ENCODE data around the gene SPATA3. TPM values are rescaled to one million over a fixed set of nuclear protein-coding genes. Genes with fewer than 3 reads are reported as not detected.
A peak's percentile ranks its signal among the peaks of the same experiment; 100 is the strongest.

Gene SPATA3
- total and polyA plus RNA-seq, 2 of the 13 experiments (the other 11 are each of a cell fraction or from before 2014, with no cell fraction given): not detected

DNA sequence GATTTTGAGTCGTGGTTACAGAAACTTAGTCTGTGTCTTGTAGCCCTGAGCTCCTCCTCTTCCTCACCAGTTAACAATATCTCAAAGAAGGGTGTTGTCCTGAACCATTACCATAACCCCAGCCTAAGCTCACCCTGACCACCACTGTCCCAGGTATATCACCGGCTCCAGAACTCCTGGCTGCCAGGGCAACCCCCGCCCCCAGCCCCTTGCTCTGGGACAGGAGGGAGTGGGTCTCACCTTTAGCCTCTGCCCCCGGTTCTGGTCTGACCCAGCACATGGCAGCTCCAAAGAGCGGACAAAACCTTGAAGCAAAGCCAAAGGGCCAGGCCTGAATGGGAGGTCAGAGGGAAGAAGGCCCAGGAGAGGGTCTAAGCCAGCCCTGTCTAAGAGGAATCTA is 55.2 kb downstream of the SPATA3 start (continued):
- no peak for TF ChIP-seq ZNF562 (CRISPR knock-in tag; IDR thresholded peaks at IDR 0.05; ENCODE audit: borderline replicate concordance)
- no peak for TF ChIP-seq RXRA (CRISPR knock-in tag; IDR thresholded peaks at IDR 0.05)
- TF ChIP-seq TEAD2 (CRISPR knock-in tag; IDR thresholded peaks at IDR 0.05): no peak
- TF ChIP-seq ZC3H4 (CRISPR knock-in tag; IDR thresholded peaks at IDR 0.05; ENCODE audit: borderline replicate concordance): peak; percentile 60; the same call in 1 of the 2 replicates
- TF ChIP-seq ARID2 (CRISPR knock-in tag; IDR thresholded peaks at IDR 0.05; ENCODE audit: borderline replicate concordance): 0 out of 2 replicates have a peak, but pooled peaks have one; percentile 4
- TF ChIP-seq PITX1 (CRISPR knock-in tag; IDR thresholded peaks at IDR 0.05): peak; percentile 30; the same call in 1 of the 2 replicates
- TF ChIP-seq ZFX (CRISPR knock-in tag; IDR thresholded peaks at IDR 0.05; ENCODE audit: low read depth): peak; percentile 81
- TF ChIP-seq, protein P1, sequence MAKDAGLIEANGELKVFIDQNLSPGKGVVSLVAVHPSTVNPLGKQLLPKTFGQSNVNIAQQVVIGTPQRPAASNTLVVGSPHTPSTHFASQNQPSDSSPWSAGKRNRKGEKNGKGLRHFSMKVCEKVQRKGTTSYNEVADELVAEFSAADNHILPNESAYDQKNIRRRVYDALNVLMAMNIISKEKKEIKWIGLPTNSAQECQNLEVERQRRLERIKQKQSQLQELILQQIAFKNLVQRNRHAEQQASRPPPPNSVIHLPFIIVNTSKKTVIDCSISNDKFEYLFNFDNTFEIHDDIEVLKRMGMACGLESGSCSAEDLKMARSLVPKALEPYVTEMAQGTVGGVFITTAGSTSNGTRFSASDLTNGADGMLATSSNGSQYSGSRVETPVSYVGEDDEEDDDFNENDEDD (CRISPR knock-in tag; IDR thresholded peaks at IDR 0.05; ENCODE audit: borderline replicate concordance): peak; percentile 39; the same call in 1 of the 2 replicates
- TF ChIP-seq, protein P2, sequence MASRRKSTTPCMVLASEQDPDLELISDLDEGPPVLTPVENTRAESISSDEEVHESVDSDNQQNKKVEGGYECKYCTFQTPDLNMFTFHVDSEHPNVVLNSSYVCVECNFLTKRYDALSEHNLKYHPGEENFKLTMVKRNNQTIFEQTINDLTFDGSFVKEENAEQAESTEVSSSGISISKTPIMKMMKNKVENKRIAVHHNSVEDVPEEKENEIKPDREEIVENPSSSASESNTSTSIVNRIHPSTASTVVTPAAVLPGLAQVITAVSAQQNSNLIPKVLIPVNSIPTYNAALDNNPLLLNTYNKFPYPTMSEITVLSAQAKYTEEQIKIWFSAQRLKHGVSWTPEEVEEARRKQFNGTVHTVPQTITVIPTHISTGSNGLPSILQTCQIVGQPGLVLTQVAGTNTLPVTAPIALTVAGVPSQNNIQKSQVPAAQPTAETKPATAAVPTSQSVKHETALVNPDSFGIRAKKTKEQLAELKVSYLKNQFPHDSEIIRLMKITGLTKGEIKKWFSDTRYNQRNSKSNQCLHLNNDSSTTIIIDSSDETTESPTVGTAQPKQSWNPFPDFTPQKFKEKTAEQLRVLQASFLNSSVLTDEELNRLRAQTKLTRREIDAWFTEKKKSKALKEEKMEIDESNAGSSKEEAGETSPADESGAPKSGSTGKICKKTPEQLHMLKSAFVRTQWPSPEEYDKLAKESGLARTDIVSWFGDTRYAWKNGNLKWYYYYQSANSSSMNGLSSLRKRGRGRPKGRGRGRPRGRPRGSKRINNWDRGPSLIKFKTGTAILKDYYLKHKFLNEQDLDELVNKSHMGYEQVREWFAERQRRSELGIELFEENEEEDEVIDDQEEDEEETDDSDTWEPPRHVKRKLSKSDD (CRISPR knock-in tag; IDR thresholded peaks at IDR 0.05; ENCODE audit: low read depth): no peak
- peak; percentile 49; the same call in 1 of the 2 replicates for TF ChIP-seq SIN3A (IDR thresholded peaks at IDR 0.05; ENCODE audit: borderline replicate concordance, low read depth, low read length)
- TF ChIP-seq ZNF317 (CRISPR knock-in tag; IDR thresholded peaks at IDR 0.05): 0 out of 2 replicates have a peak, but pooled peaks have one; percentile 5
- TF ChIP-seq, protein P3, sequence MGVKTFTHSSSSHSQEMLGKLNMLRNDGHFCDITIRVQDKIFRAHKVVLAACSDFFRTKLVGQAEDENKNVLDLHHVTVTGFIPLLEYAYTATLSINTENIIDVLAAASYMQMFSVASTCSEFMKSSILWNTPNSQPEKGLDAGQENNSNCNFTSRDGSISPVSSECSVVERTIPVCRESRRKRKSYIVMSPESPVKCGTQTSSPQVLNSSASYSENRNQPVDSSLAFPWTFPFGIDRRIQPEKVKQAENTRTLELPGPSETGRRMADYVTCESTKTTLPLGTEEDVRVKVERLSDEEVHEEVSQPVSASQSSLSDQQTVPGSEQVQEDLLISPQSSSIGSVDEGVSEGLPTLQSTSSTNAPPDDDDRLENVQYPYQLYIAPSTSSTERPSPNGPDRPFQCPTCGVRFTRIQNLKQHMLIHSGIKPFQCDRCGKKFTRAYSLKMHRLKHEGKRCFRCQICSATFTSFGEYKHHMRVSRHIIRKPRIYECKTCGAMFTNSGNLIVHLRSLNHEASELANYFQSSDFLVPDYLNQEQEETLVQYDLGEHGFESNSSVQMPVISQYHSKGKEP (CRISPR knock-in tag; IDR thresholded peaks at IDR 0.05): 0 out of 2 replicates have a peak, but pooled peaks have one; percentile 33
- TF ChIP-seq MYC (CRISPR knock-in tag; IDR thresholded peaks at IDR 0.05; ENCODE audit: borderline replicate concordance): 0 out of 2 replicates have a peak, but pooled peaks have one; percentile 51
- TF ChIP-seq, protein P4, sequence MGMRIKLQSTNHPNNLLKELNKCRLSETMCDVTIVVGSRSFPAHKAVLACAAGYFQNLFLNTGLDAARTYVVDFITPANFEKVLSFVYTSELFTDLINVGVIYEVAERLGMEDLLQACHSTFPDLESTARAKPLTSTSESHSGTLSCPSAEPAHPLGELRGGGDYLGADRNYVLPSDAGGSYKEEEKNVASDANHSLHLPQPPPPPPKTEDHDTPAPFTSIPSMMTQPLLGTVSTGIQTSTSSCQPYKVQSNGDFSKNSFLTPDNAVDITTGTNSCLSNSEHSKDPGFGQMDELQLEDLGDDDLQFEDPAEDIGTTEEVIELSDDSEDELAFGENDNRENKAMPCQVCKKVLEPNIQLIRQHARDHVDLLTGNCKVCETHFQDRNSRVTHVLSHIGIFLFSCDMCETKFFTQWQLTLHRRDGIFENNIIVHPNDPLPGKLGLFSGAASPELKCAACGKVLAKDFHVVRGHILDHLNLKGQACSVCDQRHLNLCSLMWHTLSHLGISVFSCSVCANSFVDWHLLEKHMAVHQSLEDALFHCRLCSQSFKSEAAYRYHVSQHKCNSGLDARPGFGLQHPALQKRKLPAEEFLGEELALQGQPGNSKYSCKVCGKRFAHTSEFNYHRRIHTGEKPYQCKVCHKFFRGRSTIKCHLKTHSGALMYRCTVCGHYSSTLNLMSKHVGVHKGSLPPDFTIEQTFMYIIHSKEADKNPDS (CRISPR knock-in tag; IDR thresholded peaks at IDR 0.05): no peak
- TF ChIP-seq REPIN1 (CRISPR knock-in tag; IDR thresholded peaks at IDR 0.05; ENCODE audit: borderline replicate concordance, low read depth): peak; percentile 37; the same call in 1 of the 2 replicates
- TF ChIP-seq YY1 (IDR thresholded peaks at IDR 0.05; ENCODE audit: insufficient read depth, insufficient replicate concordance, low read depth, low read length): peak; percentile 57
- TF ChIP-seq KLF9 (CRISPR knock-in tag; IDR thresholded peaks at IDR 0.05; ENCODE audit: low read depth): no peak
- no peak for TF ChIP-seq ZNF775 (CRISPR knock-in tag; IDR thresholded peaks at IDR 0.05; ENCODE audit: borderline replicate concordance)
- TF ChIP-seq ZKSCAN1 (IDR thresholded peaks at IDR 0.05; ENCODE audit: low read length): no peak
- peak; percentile 13; the same call in 1 of the 2 replicates for TF ChIP-seq RAD21 (CRISPR knock-in tag; IDR thresholded peaks at IDR 0.05)
- peak; percentile 85; the same call in 1 of the 2 replicates for TF ChIP-seq ZNF33B (CRISPR knock-in tag; IDR thresholded peaks at IDR 0.05)
